ENCODE data around the gene ATP5PD. TPM values are rescaled to one million over a fixed set of nuclear protein-coding genes. Genes with fewer than 3 reads are reported as not detected.

Gene ATP5PD
- total RNA-seq, 1 donor from 2014 or later = 153 TPM

- H3K36me3 Mint-ChIP-seq = peaks cover 10% of the 10 kb centered on the region
Measured at GRCh38 chr17:75012346-75013091, 34.2 kb downstream of the ATP5PD start, which contains the start of gene MRPL58. TSS of gene MRPL58 (plus strand) at chr17:75012670. CDS start at chr17:75012687, 17 bp downstream.

GRCh38 chr17:75012096-75012345 is 34.7 kb downstream of the ATP5PD start:
- no peak for DNase-seq (ENCODE audit: low spot score in 2 of 2, unreplicated experiment in 2 of 2)
- Mint-ChIP-seq H3K36me3 (peaks cover 10% of the 10 kb centered on the region), H3K9me3 (no peaks in the 10 kb centered on the region), H3K27ac (peak overlapping the region; percentile 98), H3K4me1 (peaks cover 32% of the 10 kb centered on the region), H3K4me3 (peak overlapping the region; percentile 94), H3K27me3 (ENCODE audit: low read depth) (no peaks in the 10 kb centered on the region)
- no peak for TF ChIP-seq CTCF (IDR thresholded peaks at IDR 0.05; ENCODE audit: unreplicated experiment)

More at GRCh38 chr17:75012346-75013091, 34.2 kb downstream of the ATP5PD start, which contains the start of gene MRPL58:
- H3K4me3 Mint-ChIP-seq = peak within 1 kb of the TSS; percentile 94
- peak; percentile 40 for TF ChIP-seq CTCF (IDR thresholded peaks at IDR 0.05; ENCODE audit: unreplicated experiment)
- peaks cover 32% of the 10 kb centered on the region for H3K4me1 Mint-ChIP-seq
- no peaks in the 10 kb centered on the region for H3K27me3 Mint-ChIP-seq (ENCODE audit: low read depth)
- no peaks in the 10 kb centered on the region for H3K9me3 Mint-ChIP-seq
- peak within 1 kb of the TSS; percentile 98 for H3K27ac Mint-ChIP-seq
- DNase-seq (ENCODE audit: low spot score in 2 of 2, unreplicated experiment in 2 of 2) = peak; percentile 68 to 85

GRCh38 chr17:75011401-75012095 is 35.2 kb downstream of the ATP5PD start:
- Mint-ChIP-seq H3K27me3 (ENCODE audit: low read depth) (no peaks in the 10 kb centered on the region), H3K4me1 (peaks cover 32% of the 10 kb centered on the region), H3K4me3 (peak overlapping the region; percentile 94), H3K36me3 (peaks cover 6% of the 10 kb centered on the region), H3K27ac (peak overlapping the region; percentile 98), H3K9me3 (no peaks in the 10 kb centered on the region)
- DNase-seq (ENCODE audit: low spot score in 2 of 2, unreplicated experiment in 2 of 2) = peak in 1 of 2 experiments; percentile 52
- TF ChIP-seq CTCF (IDR thresholded peaks at IDR 0.05; ENCODE audit: unreplicated experiment) = no peak

GRCh38 chr17:75010683-75011400 is 35.9 kb downstream of the ATP5PD start:
- Mint-ChIP-seq H3K9me3 (no peaks in the 10 kb centered on the region), H3K36me3 (peaks cover 3% of the 10 kb centered on the region), H3K4me3 (peak overlapping the region; percentile 37), H3K27ac (peak overlapping the region; percentile 98), H3K27me3 (ENCODE audit: low read depth) (no peaks in the 10 kb centered on the region), H3K4me1 (peaks cover 32% of the 10 kb centered on the region)
- DNase-seq (ENCODE audit: low spot score in 2 of 2, unreplicated experiment in 2 of 2) = no peak
- TF ChIP-seq CTCF (IDR thresholded peaks at IDR 0.05; ENCODE audit: unreplicated experiment) = no peak

GRCh38 chr17:75009139-75009724 is 37.5 kb downstream of the ATP5PD start:
- no peaks in the 10 kb centered on the region for H3K9me3 Mint-ChIP-seq
- H3K4me3 Mint-ChIP-seq = no peak overlapping the region
- no peaks in the 10 kb centered on the region for H3K27me3 Mint-ChIP-seq (ENCODE audit: low read depth)
- no peak for TF ChIP-seq CTCF (IDR thresholded peaks at IDR 0.05; ENCODE audit: unreplicated experiment)
- peaks cover 32% of the 10 kb centered on the region for H3K4me1 Mint-ChIP-seq
- no peak for DNase-seq (ENCODE audit: low spot score in 2 of 2, unreplicated experiment in 2 of 2)
- peak overlapping the region; percentile 86 for H3K27ac Mint-ChIP-seq
- H3K36me3 Mint-ChIP-seq = peaks cover 3% of the 10 kb centered on the region
